IMR-90 (cell line): ENCODE data around the gene MCRIP2. TPM values are rescaled to one million over a fixed set of nuclear protein-coding genes. Genes with fewer than 3 reads are reported as not detected.

Experiments used
- ATAC-seq: fragments of 200-7000 bp; cut with Tn5 transposase; 2 replicates; pipeline ENCODE4 v1.9.1; 2020; ENCODE audit warnings: low read depth, mild to moderate bottlenecking, moderate library complexity
- BruUV-seq: library from RNA; stranded (reverse); fragments of 400-500 nt; replicated peaks from 2 replicates; lab custom pipeline; 2021; lab: Mats Ljungman, UMichigan
- CTCF ChIA-PET: fragments of 300-600 bp; formaldehyde crosslinking; extraction: SDS; loops from one replicate; lab custom pipeline; 2021; ENCODE audit warnings: antibody characterized with exemption; lab: Yijun Ruan, JAX
- POLR2A ChIA-PET: fragments of 300-600 bp; sonication (Branson Sonifier 250); formaldehyde crosslinking; loops from one replicate; lab custom pipeline; 2022; ENCODE audit warnings: antibody characterized with exemption; ENCODE audit not compliant: unreplicated experiment; lab: Charles Lee
- DNase-seq: peaks from one replicate; pipeline ENCODE4 v3.0.0; 2013
- H2AFZ ChIP-seq: replicated peaks from 2 replicates; pipeline ENCODE3; 2013; ENCODE audit warnings: low read length, mild to moderate bottlenecking; ENCODE audit not compliant: poor library complexity
- H2AK5ac ChIP-seq: 2 replicates; pipeline ENCODE4 v1.6.1; 2013; ENCODE audit warnings: low read depth, low read length, inconsistent platforms
- H2AK9ac ChIP-seq: replicated peaks from 2 replicates; pipeline ENCODE3; 2013; ENCODE audit warnings: mild to moderate bottlenecking, low read depth, low read length, moderate library complexity; ENCODE audit not compliant: poor library complexity
- H2BK120ac ChIP-seq: 2 replicates; pipeline ENCODE4 v1.6.1; 2013; ENCODE audit warnings: low read depth, low read length, inconsistent platforms
- H2BK15ac ChIP-seq: 3 replicates; pipeline ENCODE4 v1.6.1; 2013; ENCODE audit warnings: low read depth, low read length, inconsistent platforms
- H2BK20ac ChIP-seq: 2 replicates; pipeline ENCODE4 v1.6.1; 2013; ENCODE audit warnings: low read depth, mild to moderate bottlenecking, inconsistent platforms, low read length, moderate library complexity
- H2BK5ac ChIP-seq: 2 replicates; pipeline ENCODE4 v1.6.1; 2013; ENCODE audit warnings: mild to moderate bottlenecking, low read depth, low read length, inconsistent platforms; ENCODE audit not compliant: poor library complexity, severe bottlenecking
- H3K14ac ChIP-seq: replicated peaks from 2 replicates; pipeline ENCODE4 v1.6.1; 2013; ENCODE audit warnings: low read depth, low read length, inconsistent platforms
- H3K18ac ChIP-seq: 2 replicates; pipeline ENCODE4 v1.6.1; 2013; ENCODE audit warnings: low read depth, low read length, control low read depth
- H3K23ac ChIP-seq: 2 replicates; pipeline ENCODE4 v1.6.1; 2013; ENCODE audit warnings: low read depth, low read length, inconsistent platforms
- H3K27ac ChIP-seq: 2 replicates; pipeline ENCODE4 v1.5.1; 2013; ENCODE audit warnings: mild to moderate bottlenecking, control low read depth, low read length; ENCODE audit not compliant: insufficient read depth
- H3K27me3 ChIP-seq: 2 replicates; pipeline ENCODE4 v1.6.1; 2013; ENCODE audit warnings: low read length; ENCODE audit not compliant: control insufficient read depth, insufficient read depth
- H3K36me3 ChIP-seq: 2 replicates; pipeline ENCODE4 v1.6.1; 2013; ENCODE audit warnings: low read length, mixed read lengths; ENCODE audit not compliant: control insufficient read depth, insufficient read depth
- H3K4ac ChIP-seq: 2 replicates; pipeline ENCODE4 v1.6.1; 2013; ENCODE audit warnings: low read depth, low read length, inconsistent platforms
- H3K4me1 ChIP-seq: 2 replicates; pipeline ENCODE4 v1.6.1; 2013; ENCODE audit warnings: low read length, mixed read lengths; ENCODE audit not compliant: control insufficient read depth, insufficient read depth
- H3K4me2 ChIP-seq: 2 replicates; pipeline ENCODE4 v1.6.1; 2013; ENCODE audit warnings: low read depth, mild to moderate bottlenecking, control low read depth, low read length, moderate library complexity
- H3K4me3 ChIP-seq: 2 replicates; pipeline ENCODE4 v1.5.1; 2013; ENCODE audit warnings: low read depth, mild to moderate bottlenecking, control low read depth, low read length, moderate library complexity; ENCODE audit not compliant: insufficient read depth
- H3K56ac ChIP-seq: 2 replicates; pipeline ENCODE4 v1.6.1; 2013; ENCODE audit warnings: low read length, inconsistent platforms; ENCODE audit not compliant: insufficient read depth; ENCODE audit errors: extremely low read depth
- H3K79me1 ChIP-seq, 2 experiments: 2 replicates each; pipeline ENCODE4 v1.6.1; 2013; ENCODE audit warnings: low read length in 2 of 2, inconsistent platforms in 1 of 2, low read depth in 1 of 2
- H3K9ac ChIP-seq: 2 replicates; pipeline ENCODE4 v1.6.1; 2013; ENCODE audit warnings: low read depth, low read length, control low read depth
- H3K9me1 ChIP-seq: 2 replicates; pipeline ENCODE4 v1.6.1; 2013; ENCODE audit warnings: low read length, inconsistent platforms; ENCODE audit not compliant: insufficient read depth
- H3K9me3 ChIP-seq: 2 replicates; pipeline ENCODE4 v1.6.1; 2013; ENCODE audit warnings: low read length; ENCODE audit not compliant: control insufficient read depth, insufficient read depth
- H4K20me1 ChIP-seq: 2 replicates; pipeline ENCODE4 v1.6.1; 2013; ENCODE audit warnings: low read length, inconsistent platforms; ENCODE audit not compliant: insufficient read depth
- H4K5ac ChIP-seq: 2 replicates; pipeline ENCODE4 v1.6.1; 2013; ENCODE audit warnings: mild to moderate bottlenecking, low read depth, low read length, control low read depth
- H4K8ac ChIP-seq, 2 experiments: 2 replicates each; pipeline ENCODE4 v1.6.1; 2013; ENCODE audit warnings: low read depth in 2 of 2, low read length in 2 of 2, control low read depth in 1 of 2, inconsistent platforms in 1 of 2
- H4K91ac ChIP-seq: 2 replicates; pipeline ENCODE4 v1.6.1; 2013; ENCODE audit warnings: low read depth, low read length, inconsistent platforms; ENCODE audit not compliant: insufficient read depth
- CTCF ChIP-seq: conservative IDR thresholded peaks from 2 replicates; pipeline ENCODE4 v1.5.1; 2012; ENCODE audit warnings: mild to moderate bottlenecking, low read depth, low read length, improper control_type of control experiment
- ELK1 ChIP-seq: fragments of 150-350 bp; IDR thresholded peaks from 2 replicates; pipeline ENCODE4 v1.6.1; 2016; ENCODE audit warnings: low read depth, mild to moderate bottlenecking, low read length, moderate library complexity, borderline replicate concordance
- MAFK ChIP-seq: IDR thresholded peaks from 2 replicates; pipeline ENCODE4 v1.6.1; 2012; ENCODE audit warnings: low read depth, low read length, improper control_type of control experiment
- RCOR1 ChIP-seq: IDR thresholded peaks from 2 replicates; pipeline ENCODE4 v1.6.1; 2012; ENCODE audit warnings: mild to moderate bottlenecking, low read length, improper control_type of control experiment; ENCODE audit not compliant: insufficient replicate concordance
- WGBS, 2 experiments: methylation state at CpG; one replicate each; pipeline versions ENCODE4 v1.1.5 to v1.1.7; 2013; ENCODE audit warnings: missing lambda C conversion rate in 2 of 2; ENCODE audit not compliant: insufficient read length in 1 of 2; ENCODE audit errors: extremely low coverage in 2 of 2; 5-methylcytosine and 5-hydroxymethylcytosine counted together
- dilution Hi-C: fragments of 300-500 bp; cut with HindIII; formaldehyde crosslinking; loops from one replicate; pipeline ENCODE4 v1.14.3; 2018; ENCODE audit warnings: low sequenced_read_pairs; ENCODE audit not compliant: unreplicated experiment
- in situ Hi-C: fragments of 300-500 bp; cut with MboI; formaldehyde crosslinking; loops from 3 replicates; pipeline ENCODE4 v1.14.3; 2019; ENCODE audit warnings: low sequenced_read_pairs, inconsistent platforms, mixed read lengths
- intact Hi-C: fragments of 100-400 bp; cut with micrococcal nuclease; formaldehyde crosslinking; loops from 2 replicates; pipeline ENCODE4 v1.10.0; 2022
- polyA plus RNA-seq, 3 experiments: library from polyadenylated mRNA; depleted of rRNA; stranded (reverse); fragments of >200 nt; gene quantifications; 2 replicates each; pipeline ENCODE4 v1.2.3, GENCODE V29; 2012; ENCODE audit warnings: low replicate concordance in 1 of 3
- total RNA-seq: library from RNA; depleted of rRNA; stranded (reverse); fragments of >200 nt; gene quantifications from 2 replicates; pipeline ENCODE4 v1.2.3, GENCODE V29; 2012

Gene MCRIP2
- total and polyA plus RNA-seq, 2 of the 4 experiments (the other 2 are of a cell fraction), result 6.3 to 19.6 TPM

DNA sequence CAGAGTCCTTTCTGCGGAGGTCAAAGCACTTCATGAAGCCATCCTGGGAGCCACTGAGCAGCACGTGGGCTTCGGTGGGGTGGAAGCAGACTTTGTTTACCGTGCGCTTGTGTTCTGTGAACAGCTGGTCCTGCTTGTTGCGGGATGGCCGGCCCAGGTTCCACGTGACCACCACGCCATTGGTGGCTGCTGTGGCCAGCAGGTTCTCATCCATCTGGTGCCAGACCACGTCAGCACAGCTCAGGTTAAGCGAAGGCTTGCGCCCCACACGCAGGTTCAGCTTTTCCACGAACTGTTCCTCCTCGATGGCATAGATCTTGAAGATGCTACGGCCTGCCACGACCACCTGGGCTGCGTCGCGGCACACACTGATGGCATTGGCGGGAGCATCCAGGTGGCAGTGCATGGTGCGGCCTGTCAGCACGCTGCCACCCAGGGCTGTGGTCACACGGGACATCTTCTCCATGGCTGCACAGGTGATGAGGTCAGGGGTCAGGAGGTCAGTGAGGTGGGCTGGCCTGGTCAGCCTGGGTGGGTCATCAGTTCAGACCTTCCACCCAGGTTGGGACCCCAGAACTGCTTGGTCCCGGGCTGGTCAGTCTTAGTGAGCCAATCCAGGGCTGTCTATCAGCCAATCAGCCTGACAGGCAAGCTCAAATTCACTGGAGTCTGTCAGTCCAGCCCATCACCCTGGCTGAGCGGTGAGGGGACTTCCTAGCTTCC, 47.7 kb downstream of the MCRIP2 start:
- Histone ChIP-seq H3K4ac (peak overlapping the region; percentile 48), H3K14ac (0 out of 2 replicates have a peak overlapping the region, but pooled peaks have one; percentile 16), H3K4me3 (peak overlapping the region; percentile 92), H2AK5ac (peak overlapping the region; percentile 62), H2BK15ac (no peak overlapping the region), H3K27me3 (peaks cover 22% of the 10 kb centered on the region), H2AK9ac (peak overlapping the region; percentile 48), H2AFZ (peak overlapping the region; percentile 96), H3K36me3 (peaks cover 22% of the 10 kb centered on the region), H2BK120ac (no peak overlapping the region), H3K18ac (no peak overlapping the region), H3K4me1 (peaks cover 12% of the 10 kb centered on the region), H3K56ac (no peak overlapping the region; the same call in 1 of the 2 replicates), H4K5ac (peak overlapping the region; percentile 73), H3K9me3 (no peaks in the 10 kb centered on the region; the same call in 1 of the 2 replicates), H3K23ac (no peak overlapping the region), H2BK20ac (no peak overlapping the region), H3K9ac (peak overlapping the region; percentile 84), H2BK5ac (no peak overlapping the region), H4K8ac (peak overlapping the region; percentile 68 to 84), H3K27ac (peak overlapping the region; percentile 86), H4K91ac (no peak overlapping the region), H3K79me1 (peaks cover 9 to 31% of the 10 kb centered on the region in 2 experiments; a peak in 3 of 4 replicates), H3K9me1 (peaks cover 7% of the 10 kb centered on the region), H4K20me1 (no peaks in the 10 kb centered on the region; the same call in 1 of the 2 replicates), H3K4me2 (peak overlapping the region; percentile 97)
- TF ChIP-seq CTCF, result no peak
- TF ChIP-seq MAFK, result no peak
- no peak for TF ChIP-seq ELK1
- TF ChIP-seq RCOR1, result no peak
- 88% methylated on average over 18 of the region's 26 CpGs; no CpG with 5 or more reads in 1 of the 2 experiments for WGBS, 2 experiments
- intact Hi-C loops (no loop called here), dilution Hi-C loops (no loop called here), in situ Hi-C loops (no loop called here)
- POLR2A ChIA-PET, result no interaction called here
- DNase-seq (no peak), ATAC-seq (no peak; the same call in 1 of the 2 replicates)
- CTCF ChIA-PET, result no interaction called here
- no TSS peak for BruUV-seq
